ENCODE results near the gene VIT. TPM values are rescaled to one million over a fixed set of nuclear protein-coding genes. Genes with fewer than 3 reads are reported as not detected.

Gene VIT
- total and polyA plus RNA-seq, 8 donors, result 0.06 to 1.1 (median 0.13) TPM; not detected in 1

DNA sequence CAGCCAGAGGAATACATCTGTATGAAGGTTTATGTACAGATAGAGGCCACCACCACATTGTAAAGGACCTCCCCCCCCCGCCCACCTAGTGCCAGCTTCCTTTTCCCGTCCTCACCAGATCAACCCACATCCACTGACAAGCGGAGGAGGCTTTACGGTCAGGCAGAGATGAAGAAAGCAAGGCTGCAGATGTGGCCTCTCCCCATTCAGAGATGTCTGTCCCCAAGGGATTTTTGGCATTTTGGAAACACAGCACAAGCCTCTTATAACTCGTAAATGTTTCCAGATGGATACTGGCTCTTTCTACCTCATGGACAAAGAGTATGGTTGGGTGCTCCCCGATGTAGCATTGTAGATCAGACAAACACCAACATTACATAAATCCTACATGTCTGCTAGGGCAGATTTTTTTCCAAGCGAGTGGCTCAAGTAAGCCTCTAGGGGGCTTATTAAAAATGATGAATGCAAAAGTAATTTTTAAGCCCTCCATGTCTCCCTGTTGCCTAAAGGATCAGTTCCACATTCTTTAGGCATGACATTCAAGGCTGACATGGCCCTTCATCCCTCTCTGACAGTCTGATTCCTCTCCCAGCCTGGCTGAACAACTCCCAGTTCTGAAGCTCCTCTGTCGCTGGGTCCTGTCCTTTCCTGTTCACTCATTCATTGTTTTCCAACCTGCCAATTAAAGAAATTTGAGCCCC is 11.7 kb downstream of the VIT start:
- TF ChIP-seq, protein P1, sequence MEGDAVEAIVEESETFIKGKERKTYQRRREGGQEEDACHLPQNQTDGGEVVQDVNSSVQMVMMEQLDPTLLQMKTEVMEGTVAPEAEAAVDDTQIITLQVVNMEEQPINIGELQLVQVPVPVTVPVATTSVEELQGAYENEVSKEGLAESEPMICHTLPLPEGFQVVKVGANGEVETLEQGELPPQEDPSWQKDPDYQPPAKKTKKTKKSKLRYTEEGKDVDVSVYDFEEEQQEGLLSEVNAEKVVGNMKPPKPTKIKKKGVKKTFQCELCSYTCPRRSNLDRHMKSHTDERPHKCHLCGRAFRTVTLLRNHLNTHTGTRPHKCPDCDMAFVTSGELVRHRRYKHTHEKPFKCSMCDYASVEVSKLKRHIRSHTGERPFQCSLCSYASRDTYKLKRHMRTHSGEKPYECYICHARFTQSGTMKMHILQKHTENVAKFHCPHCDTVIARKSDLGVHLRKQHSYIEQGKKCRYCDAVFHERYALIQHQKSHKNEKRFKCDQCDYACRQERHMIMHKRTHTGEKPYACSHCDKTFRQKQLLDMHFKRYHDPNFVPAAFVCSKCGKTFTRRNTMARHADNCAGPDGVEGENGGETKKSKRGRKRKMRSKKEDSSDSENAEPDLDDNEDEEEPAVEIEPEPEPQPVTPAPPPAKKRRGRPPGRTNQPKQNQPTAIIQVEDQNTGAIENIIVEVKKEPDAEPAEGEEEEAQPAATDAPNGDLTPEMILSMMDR (IDR thresholded peaks at IDR 0.05), result no peak
- ATAC-seq, result no peak

DNA sequence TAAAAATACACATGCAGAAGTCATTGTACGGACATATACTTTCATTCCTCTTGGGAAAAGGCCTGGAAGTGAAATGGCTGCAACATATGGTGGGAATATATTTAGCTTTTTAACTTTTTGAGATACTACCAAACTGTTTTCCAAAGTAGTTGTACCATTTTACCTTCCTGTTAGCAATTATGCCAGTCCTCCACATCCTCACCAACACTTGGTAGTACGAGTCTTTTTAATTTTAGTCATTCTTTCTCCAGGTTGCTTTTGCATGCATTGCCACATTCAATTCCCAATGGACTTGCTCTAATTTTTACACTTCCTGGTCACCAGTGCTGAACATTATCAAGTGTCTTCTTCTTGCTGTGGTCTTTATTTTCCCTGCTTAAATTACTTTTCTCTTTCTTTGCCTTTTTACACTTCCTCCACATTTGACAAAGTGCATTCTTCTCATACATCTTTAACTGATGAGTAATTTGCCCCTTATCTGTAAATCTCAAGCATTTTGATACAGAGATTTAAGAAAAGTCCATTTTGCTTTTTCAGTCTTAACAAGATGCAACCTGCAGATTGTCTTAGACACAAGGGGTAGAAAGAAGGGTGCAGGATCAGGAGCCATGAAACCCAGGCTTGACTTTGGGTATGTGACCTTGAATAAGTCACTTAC is 14.5 kb downstream of the VIT start:
- ATAC-seq (no peak), DNase-seq (no peak)
- H3K36me3 ChIP-seq, result no peaks in the 10 kb centered on the region
- peaks cover 0 to 7% of the 10 kb centered on the region in 2 donors for H3K9me3 ChIP-seq
- H3K4me3 ChIP-seq, result no peak overlapping the region
- no peak overlapping the region for H3K27ac ChIP-seq
- H3K27me3 ChIP-seq, result no peaks in the 10 kb centered on the region
- peaks cover 0 to 5% of the 10 kb centered on the region in 2 donors for H3K4me1 ChIP-seq
- intact Hi-C loops (cut with DNase I), result no loop called here
- TF ChIP-seq, protein P1 (IDR thresholded peaks at IDR 0.05), result no peak

More for the DNA sequence above, 11.7 kb downstream of the VIT start:
- H3K4me1 ChIP-seq, result peaks cover 0 to 5% of the 10 kb centered on the region in 2 donors
- H3K4me3 ChIP-seq, result no peak overlapping the region
- H3K27ac ChIP-seq, result no peak overlapping the region
- intact Hi-C loops (cut with DNase I), result no loop called here
- no peaks in the 10 kb centered on the region for H3K36me3 ChIP-seq
- no peak for DNase-seq
- H3K27me3 ChIP-seq, result no peaks in the 10 kb centered on the region
- peaks cover 0 to 7% of the 10 kb centered on the region in 2 donors for H3K9me3 ChIP-seq

DNA sequence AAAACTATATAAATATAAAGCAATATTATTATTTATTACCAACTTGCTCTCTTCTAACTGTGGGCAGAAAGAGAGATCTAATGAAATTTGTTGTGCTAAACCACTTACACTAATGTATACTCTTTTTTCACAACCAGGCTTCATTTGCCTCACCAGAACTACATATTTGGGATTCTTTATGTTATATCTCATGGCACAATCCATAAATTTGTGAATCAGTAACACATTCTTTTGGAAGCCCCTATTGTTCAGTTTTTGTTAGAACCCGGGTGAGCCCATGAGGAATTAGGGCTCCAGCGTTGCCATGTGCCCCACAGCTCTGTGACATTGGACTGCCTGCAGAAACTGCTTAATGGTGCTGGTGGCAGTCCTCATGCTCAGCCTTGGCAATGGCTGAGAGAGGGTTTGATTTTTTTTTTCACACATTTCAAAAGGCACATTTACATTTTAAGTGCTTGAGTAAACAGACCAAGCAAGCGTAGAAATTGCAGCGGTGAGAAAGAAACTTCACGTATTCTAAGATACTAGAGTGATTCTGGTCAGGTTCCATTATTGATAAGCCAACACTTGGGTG is 15.3 kb downstream of the VIT start:
- TF ChIP-seq, protein P1 (IDR thresholded peaks at IDR 0.05), result no peak
- no peaks in the 10 kb centered on the region for H3K4me1 ChIP-seq
- DNase-seq, result no peak
- intact Hi-C loops (cut with DNase I), result no loop called here
- H3K9me3 ChIP-seq, result peaks cover 0 to 7% of the 10 kb centered on the region in 2 donors
- H3K27ac ChIP-seq, result no peak overlapping the region
- H3K36me3 ChIP-seq, result no peaks in the 10 kb centered on the region
- no peak overlapping the region for H3K4me3 ChIP-seq
- ATAC-seq, result peak; percentile 60
- no peaks in the 10 kb centered on the region for H3K27me3 ChIP-seq

DNA sequence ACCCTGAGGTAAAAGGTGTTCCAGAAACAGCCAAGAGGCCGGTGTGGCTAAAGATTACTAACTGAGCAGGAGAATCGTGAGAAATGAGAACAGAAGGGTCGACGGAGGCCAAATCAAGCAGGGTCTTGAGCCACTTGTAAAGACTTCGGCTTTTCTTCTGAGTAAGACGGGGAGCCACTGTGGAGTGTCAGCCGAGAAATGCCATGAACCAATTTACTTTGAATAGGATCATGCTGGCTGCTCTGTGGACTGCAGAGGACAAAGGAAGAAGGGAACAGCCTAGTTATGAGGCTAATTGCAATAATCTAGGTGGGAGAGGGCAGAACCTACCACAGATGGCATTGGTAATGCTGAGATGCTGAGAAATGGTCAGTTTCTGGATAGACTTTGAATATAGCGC is 16.8 kb downstream of the VIT start:
- no peak overlapping the region for H3K4me3 ChIP-seq
- DNase-seq, result no peak
- H3K36me3 ChIP-seq, result no peaks in the 10 kb centered on the region
- peaks cover 0 to 7% of the 10 kb centered on the region in 2 donors for H3K9me3 ChIP-seq
- H3K27me3 ChIP-seq, result no peaks in the 10 kb centered on the region
- intact Hi-C loops (cut with DNase I), result no loop called here
- ATAC-seq, result no peak
- TF ChIP-seq, protein P1 (IDR thresholded peaks at IDR 0.05), result no peak
- no peaks in the 10 kb centered on the region for H3K4me1 ChIP-seq
- no peak overlapping the region for H3K27ac ChIP-seq

DNA sequence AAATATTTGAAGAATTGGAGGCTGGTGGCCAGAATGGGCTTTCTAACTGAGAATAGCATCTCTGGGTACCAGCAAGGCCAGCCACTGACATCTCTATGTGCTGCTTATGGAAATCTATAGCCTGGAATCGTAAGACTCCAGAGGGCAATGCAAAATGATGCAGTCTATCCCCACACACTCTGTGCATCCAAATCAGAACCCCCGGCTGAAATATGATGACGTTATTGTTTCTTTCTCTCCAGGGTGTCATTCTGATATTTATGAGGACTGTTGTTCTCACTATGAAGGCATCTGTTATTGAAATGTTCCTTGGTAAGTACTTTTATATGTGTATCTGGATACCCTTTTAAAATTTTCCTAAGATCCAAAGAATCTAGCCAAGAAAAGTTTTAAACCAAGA is 19.6 kb downstream of the VIT start:
- H3K27me3 ChIP-seq, result no peaks in the 10 kb centered on the region
- no peaks in the 10 kb centered on the region for H3K36me3 ChIP-seq
- no peak overlapping the region for H3K27ac ChIP-seq
- no peak overlapping the region for H3K4me3 ChIP-seq
- intact Hi-C loops (cut with DNase I), result no loop called here
- DNase-seq (no peak), ATAC-seq (no peak)
- no peaks in the 10 kb centered on the region for H3K4me1 ChIP-seq
- TF ChIP-seq, protein P1 (IDR thresholded peaks at IDR 0.05), result no peak
- H3K9me3 ChIP-seq, result peaks cover 0 to 8% of the 10 kb centered on the region in 2 donors
